Measurements from ENCODE around the gene PCDHB12. TPM values are rescaled to one million over a fixed set of nuclear protein-coding genes. Genes with fewer than 3 reads are reported as not detected.
A peak's percentile ranks its signal among the peaks of the same experiment; 100 is the strongest.

Gene PCDHB12
- total RNA-seq, 1 experiment from 2014 or later, result 5.1 TPM

DNA sequence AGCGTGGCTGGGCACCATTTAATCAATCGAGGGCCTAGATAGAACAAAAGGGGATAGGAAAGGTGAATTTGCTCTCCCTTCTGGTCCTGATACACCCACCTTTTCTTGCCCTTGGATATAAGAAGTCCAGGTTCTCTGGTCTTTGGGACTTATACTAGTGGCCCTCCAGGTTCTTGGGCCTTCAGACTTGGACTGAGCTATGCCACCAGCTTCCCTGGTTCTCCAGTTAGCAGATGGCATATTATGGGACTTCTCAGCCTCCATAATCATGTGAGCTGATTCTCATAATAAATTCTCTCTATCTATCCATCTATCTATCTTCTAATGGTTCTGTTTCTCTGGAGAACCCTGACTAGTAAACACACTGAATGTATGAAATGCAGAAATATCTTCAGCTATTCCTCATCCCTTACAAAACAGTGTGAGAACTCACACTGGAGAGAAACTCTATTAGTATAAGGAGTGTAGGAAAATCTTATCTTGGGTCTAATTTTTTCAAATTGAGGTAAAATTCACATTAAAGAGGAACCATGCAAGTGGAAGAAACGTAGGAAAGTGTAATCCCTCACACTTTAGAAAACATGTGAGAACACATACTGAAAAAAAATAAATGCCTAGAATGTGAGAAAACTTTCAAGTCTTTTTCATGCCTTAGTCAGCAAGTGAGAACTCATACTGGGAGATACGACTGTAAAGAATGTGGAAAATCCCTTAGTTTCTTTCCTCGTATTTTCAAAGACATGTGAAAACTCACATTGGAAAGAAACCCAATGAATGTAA lies 52.1 kb downstream of the PCDHB12 start:
- POLR2A ChIA-PET (ENCODE audit: low non-redundant PET), result no interaction called here
- intact Hi-C loops (cut with micrococcal nuclease; ENCODE audit: unreplicated experiment), result no loop called here
- Histone ChIP-seq H3K4me1 (ENCODE audit: insufficient read depth, low read length, poor library complexity, severe bottlenecking) (no peaks in the 10 kb centered on the region), H3K9me3 (ENCODE audit: low read depth, low read length, poor library complexity, severe bottlenecking) (peaks cover 93% of the 10 kb centered on the region), H3K4me3 (ENCODE audit: low read depth, low read length, poor library complexity, severe bottlenecking) (no peak overlapping the region), H3K27ac (ENCODE audit: low read depth, low read length, poor library complexity, severe bottlenecking) (no peak overlapping the region), H3K27me3 (replicated peaks; ENCODE audit: insufficient read depth, low read depth, low read length, poor library complexity) (no peaks in the 10 kb centered on the region), H3K36me3 (ENCODE audit: insufficient read depth, low read length, poor library complexity, severe bottlenecking) (no peaks in the 10 kb centered on the region)
- BruUV-seq (replicated peaks), result no TSS peak
- DNase-seq (ENCODE audit: low spot score), result peak; percentile 23
- TF ChIP-seq, protein P1, sequence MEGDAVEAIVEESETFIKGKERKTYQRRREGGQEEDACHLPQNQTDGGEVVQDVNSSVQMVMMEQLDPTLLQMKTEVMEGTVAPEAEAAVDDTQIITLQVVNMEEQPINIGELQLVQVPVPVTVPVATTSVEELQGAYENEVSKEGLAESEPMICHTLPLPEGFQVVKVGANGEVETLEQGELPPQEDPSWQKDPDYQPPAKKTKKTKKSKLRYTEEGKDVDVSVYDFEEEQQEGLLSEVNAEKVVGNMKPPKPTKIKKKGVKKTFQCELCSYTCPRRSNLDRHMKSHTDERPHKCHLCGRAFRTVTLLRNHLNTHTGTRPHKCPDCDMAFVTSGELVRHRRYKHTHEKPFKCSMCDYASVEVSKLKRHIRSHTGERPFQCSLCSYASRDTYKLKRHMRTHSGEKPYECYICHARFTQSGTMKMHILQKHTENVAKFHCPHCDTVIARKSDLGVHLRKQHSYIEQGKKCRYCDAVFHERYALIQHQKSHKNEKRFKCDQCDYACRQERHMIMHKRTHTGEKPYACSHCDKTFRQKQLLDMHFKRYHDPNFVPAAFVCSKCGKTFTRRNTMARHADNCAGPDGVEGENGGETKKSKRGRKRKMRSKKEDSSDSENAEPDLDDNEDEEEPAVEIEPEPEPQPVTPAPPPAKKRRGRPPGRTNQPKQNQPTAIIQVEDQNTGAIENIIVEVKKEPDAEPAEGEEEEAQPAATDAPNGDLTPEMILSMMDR (conservative IDR thresholded peaks at IDR 0.05; ENCODE audit: low read depth, low read length), result no peak
- no peak for TF ChIP-seq EZH2 (IDR thresholded peaks at IDR 0.05; ENCODE audit: borderline replicate concordance, low read depth, low read length, poor library complexity, severe bottlenecking)
- CTCF ChIA-PET, result no interaction called here

DNA sequence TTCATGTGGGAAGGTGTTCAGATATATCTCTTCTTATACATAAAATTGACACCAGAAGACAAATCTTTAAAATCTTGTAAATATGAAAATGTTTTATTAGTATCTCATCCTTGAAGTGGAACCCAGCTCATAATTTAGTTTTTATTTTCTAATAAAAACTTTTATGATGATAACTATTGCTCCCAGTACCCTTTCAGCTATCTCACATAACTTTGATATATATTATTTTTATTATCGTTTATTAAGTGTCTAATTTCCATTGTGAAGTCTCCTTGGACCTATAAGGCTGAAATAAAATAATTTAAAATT lies 52.7 kb downstream of the PCDHB12 start:
- Histone ChIP-seq H3K9me3 (ENCODE audit: low read depth, low read length, poor library complexity, severe bottlenecking) (peaks cover 92% of the 10 kb centered on the region), H3K36me3 (ENCODE audit: insufficient read depth, low read length, poor library complexity, severe bottlenecking) (no peaks in the 10 kb centered on the region), H3K27me3 (replicated peaks; ENCODE audit: insufficient read depth, low read depth, low read length, poor library complexity) (no peaks in the 10 kb centered on the region), H3K4me1 (ENCODE audit: insufficient read depth, low read length, poor library complexity, severe bottlenecking) (no peaks in the 10 kb centered on the region), H3K4me3 (ENCODE audit: low read depth, low read length, poor library complexity, severe bottlenecking) (no peak overlapping the region), H3K27ac (ENCODE audit: low read depth, low read length, poor library complexity, severe bottlenecking) (no peak overlapping the region)
- ChIA-PET POLR2A (ENCODE audit: low non-redundant PET) (no interaction called here), CTCF (no interaction called here)
- BruUV-seq (replicated peaks), result no TSS peak
- TF ChIP-seq EZH2 (IDR thresholded peaks at IDR 0.05; ENCODE audit: borderline replicate concordance, low read depth, low read length, poor library complexity, severe bottlenecking), result no peak
- TF ChIP-seq, protein P1 (conservative IDR thresholded peaks at IDR 0.05; ENCODE audit: low read depth, low read length), result no peak
- intact Hi-C loops (cut with micrococcal nuclease; ENCODE audit: unreplicated experiment), result no loop called here
- no peak for DNase-seq (ENCODE audit: low spot score)

Other genes starting within 250 kb of the PCDHB12 start
- gene PCDHAC2, start 242.2 kb upstream of the PCDHB12 start, total RNA-seq (2021), result 6.8 and 7.1 TPM in 2 replicates
- gene PCDHB1, start 157.3 kb upstream of the PCDHB12 start, total RNA-seq (2021), result 0.04 and 0.06 TPM in 2 replicates
- gene PCDHB2, start 114.1 kb upstream of the PCDHB12 start, total RNA-seq (2021), result 31.3 and 35.0 TPM in 2 replicates
- gene PCDHB3, start 108.2 kb upstream of the PCDHB12 start, total RNA-seq (2021), result 2.6 and 4.9 TPM in 2 replicates
- 2.4 and 2.7 TPM in 2 replicates for gene PCDHB4, start 86.9 kb upstream of the PCDHB12 start, total RNA-seq (2021)
- gene PCDHB5, start 73.5 kb upstream of the PCDHB12 start, total RNA-seq (2021), result 21.0 and 23.6 TPM in 2 replicates
- 7.3 and 9.1 TPM in 2 replicates for gene PCDHB6, start 58.7 kb upstream of the PCDHB12 start, total RNA-seq (2021)
- 2.0 and 2.3 TPM in 2 replicates for gene PCDHB7, start 36.1 kb upstream of the PCDHB12 start, total RNA-seq (2021)
- gene PCDHB8, start 30.9 kb upstream of the PCDHB12 start, total RNA-seq (2021), result 7.7 and 8.5 TPM in 2 replicates
- gene PCDHB16, start 26.3 kb upstream of the PCDHB12 start, total RNA-seq (2021), result 11.3 and 12.8 TPM in 2 replicates
- 5.6 and 7.9 TPM in 2 replicates for gene PCDHB9, start 21.6 kb upstream of the PCDHB12 start, total RNA-seq (2021)
- gene PCDHB10, start 16.4 kb upstream of the PCDHB12 start, total RNA-seq (2021), result 2.7 and 2.8 TPM in 2 replicates
- gene PCDHB11, start 9.1 kb upstream of the PCDHB12 start, total RNA-seq (2021), result 14.2 and 15.3 TPM in 2 replicates
- 1.8 and 2.5 TPM in 2 replicates for gene PCDHB13, start 5.2 kb downstream of the PCDHB12 start, total RNA-seq (2021)
- gene PCDHB14, start 14.6 kb downstream of the PCDHB12 start, total RNA-seq (2021), result 6.9 and 7.4 TPM in 2 replicates
- gene PCDHB15, start 36.7 kb downstream of the PCDHB12 start, total RNA-seq (2021), result 1.2 and 2.3 TPM in 2 replicates
- gene SLC25A2, start 95.3 kb downstream of the PCDHB12 start, total RNA-seq (2021), result 0.88 and 1.0 TPM in 2 replicates
- gene TAF7, start 112.1 kb downstream of the PCDHB12 start, total RNA-seq (2021), result 73.4 and 78.3 TPM in 2 replicates
- 2.2 and 2.3 TPM in 2 replicates for gene PCDHGA1, start 121.8 kb downstream of the PCDHB12 start, total RNA-seq (2021)
- 1.5 and 1.8 TPM in 2 replicates for gene PCDHGA2, start 130.0 kb downstream of the PCDHB12 start, total RNA-seq (2021)
- gene PCDHGA3, start 135.1 kb downstream of the PCDHB12 start, total RNA-seq (2021), result 0.85 and 0.97 TPM in 2 replicates
- gene PCDHGB1, start 141.4 kb downstream of the PCDHB12 start, total RNA-seq (2021), result 7.6 TPM in 2 replicates
- 2.9 and 3.5 TPM in 2 replicates for gene PCDHGA4, start 146.3 kb downstream of the PCDHB12 start, total RNA-seq (2021)
- 6.2 and 6.5 TPM in 2 replicates for gene PCDHGB2, start 151.3 kb downstream of the PCDHB12 start, total RNA-seq (2021)
- 2.4 and 2.6 TPM in 2 replicates for gene PCDHGA5, start 155.4 kb downstream of the PCDHB12 start, total RNA-seq (2021)
- gene PCDHGB3, start 161.5 kb downstream of the PCDHB12 start, total RNA-seq (2021), result 3.3 and 3.4 TPM in 2 replicates
- 20.2 and 21.6 TPM in 2 replicates for gene PCDHGA6, start 165.2 kb downstream of the PCDHB12 start, total RNA-seq (2021)
- gene PCDHGA7, start 174.0 kb downstream of the PCDHB12 start, total RNA-seq (2021), result 9.6 and 10.9 TPM in 2 replicates
- 2.5 and 3.3 TPM in 2 replicates for gene PCDHGB4, start 179.0 kb downstream of the PCDHB12 start, total RNA-seq (2021)
- gene PCDHGA8, start 183.9 kb downstream of the PCDHB12 start, total RNA-seq (2021), result 2.2 and 2.6 TPM in 2 replicates
- gene PCDHGB5, start 189.2 kb downstream of the PCDHB12 start, total RNA-seq (2021), result 43.3 and 45.0 TPM in 2 replicates
- gene PCDHGA9, start 194.1 kb downstream of the PCDHB12 start, total RNA-seq (2021), result 5.0 and 6.6 TPM in 2 replicates
- gene PCDHGB6, start 199.3 kb downstream of the PCDHB12 start, total RNA-seq (2021), result 4.5 and 4.6 TPM in 2 replicates
- 3.6 TPM in 2 replicates for gene PCDHGA10, start 204.3 kb downstream of the PCDHB12 start, total RNA-seq (2021)
- gene PCDHGB7, start 209.0 kb downstream of the PCDHB12 start, total RNA-seq (2021), result 3.7 and 4.0 TPM in 2 replicates
- 34.9 and 35.5 TPM in 2 replicates for gene PCDHGA11, start 212.3 kb downstream of the PCDHB12 start, total RNA-seq (2021)
- gene PCDHGA12, start 221.8 kb downstream of the PCDHB12 start, total RNA-seq (2021), result 3.5 and 3.6 TPM in 2 replicates